Erythroblast (primary cell): Measurements from ENCODE around the gene SLC4A5.

ENCODE experiments used
- GATA1 ChIP-seq: IDR thresholded peaks from 2 replicates; pipeline ENCODE4 v1.6.1; 2011; ENCODE audit warnings: low read depth, mild to moderate bottlenecking, control low read depth, low read length, moderate library complexity
- POLR2A ChIP-seq: IDR thresholded peaks from 2 replicates; pipeline ENCODE4 v1.6.1; 2011; ENCODE audit warnings: mild to moderate bottlenecking, low read length

DNA sequence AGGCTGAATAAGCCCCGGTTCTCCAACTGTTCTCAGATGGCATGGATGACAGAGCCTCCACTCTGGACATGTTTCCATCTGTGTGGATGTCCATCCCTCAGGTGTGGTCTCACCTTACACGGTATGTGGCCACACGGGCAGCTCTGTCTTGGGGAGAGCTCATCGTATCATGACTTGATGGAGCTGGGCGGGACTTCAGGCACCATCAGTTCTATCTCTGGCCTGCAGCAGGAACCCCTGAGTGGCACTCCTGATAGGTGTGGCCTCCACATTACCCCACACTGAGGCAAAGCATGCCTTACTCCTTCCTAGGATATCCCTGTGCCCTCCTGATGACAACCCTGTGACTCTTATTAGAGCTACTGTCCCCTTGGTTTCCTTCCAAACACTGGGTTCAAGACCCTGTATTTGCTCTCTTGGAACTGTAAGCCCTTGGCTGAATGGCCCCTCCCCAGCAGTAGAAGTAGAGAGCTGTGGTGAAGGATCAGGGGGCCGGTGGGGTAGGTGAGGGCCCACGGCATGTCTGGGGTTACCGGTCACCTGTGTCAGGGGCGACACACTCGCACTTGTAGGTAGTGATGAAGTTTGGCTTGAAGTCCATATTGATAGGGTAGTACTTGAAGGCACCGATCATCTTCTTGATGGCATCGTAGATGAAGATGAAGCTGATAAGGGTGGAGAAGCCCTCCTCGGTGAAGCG is 96.6 kb downstream of the SLC4A5 start:
- TF ChIP-seq POLR2A (no peak), GATA1 (no peak)
